ENCODE measurements around the gene NPR1.

Gene NPR1

DNA sequence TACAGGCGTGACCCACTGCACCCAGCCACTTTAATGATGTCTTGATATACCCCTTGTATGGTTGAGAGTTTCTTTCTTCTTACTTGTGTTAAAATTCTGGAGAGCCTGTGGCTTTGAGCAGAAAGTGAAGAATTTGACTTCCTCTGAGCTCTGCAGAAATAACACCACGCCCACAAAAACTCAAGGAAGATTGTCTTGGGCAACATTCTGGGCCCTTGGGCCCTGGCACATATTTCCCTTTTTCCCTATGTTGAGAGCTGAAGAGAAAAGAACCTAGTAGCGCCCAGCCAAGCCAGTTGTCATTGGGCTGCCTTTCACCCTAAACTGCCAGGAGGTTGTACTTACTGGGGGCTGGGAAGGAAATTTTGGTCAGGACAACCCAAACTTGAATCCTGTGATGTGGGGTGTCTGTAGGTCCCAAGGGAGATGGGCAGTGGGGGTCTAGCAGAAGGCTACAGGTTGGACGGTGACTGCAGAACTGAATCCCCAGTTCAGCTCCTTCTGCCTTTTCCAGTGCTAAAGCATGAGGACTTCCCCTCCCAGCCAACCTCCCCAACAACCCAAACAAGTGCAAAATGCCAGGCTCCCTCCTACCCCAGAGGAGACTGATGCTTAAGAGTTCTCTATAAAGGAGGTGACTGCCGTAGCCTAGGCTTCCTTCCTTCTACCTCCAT is 31.7 kb upstream of the NPR1 start:
- H3K36me3 Mint-ChIP-seq (ENCODE audit: low read depth) = peaks cover 53% of the 10 kb centered on the region
- no peaks in the 10 kb centered on the region for H3K9me3 Mint-ChIP-seq
- no peak for DNase-seq
- H3K27ac Mint-ChIP-seq = peak overlapping the region; percentile 35
- H3K4me3 Mint-ChIP-seq = no peak overlapping the region
- no peaks in the 10 kb centered on the region for H3K27me3 Mint-ChIP-seq (ENCODE audit: low read depth, poor library complexity)
- H3K4me1 Mint-ChIP-seq = peaks cover 23% of the 10 kb centered on the region
- TF ChIP-seq CTCF (IDR thresholded peaks at IDR 0.05) = no peak

- TF ChIP-seq CTCF (IDR thresholded peaks at IDR 0.05) = no peak
- peaks cover 23% of the 10 kb centered on the region for H3K4me1 Mint-ChIP-seq
- H3K27ac Mint-ChIP-seq = peak overlapping the region; percentile 35
- no peak overlapping the region for H3K4me3 Mint-ChIP-seq
- no peak for DNase-seq
- no peaks in the 10 kb centered on the region for H3K9me3 Mint-ChIP-seq
- H3K36me3 Mint-ChIP-seq (ENCODE audit: low read depth) = peaks cover 48% of the 10 kb centered on the region
- H3K27me3 Mint-ChIP-seq (ENCODE audit: low read depth, poor library complexity) = no peaks in the 10 kb centered on the region
These were observed 31.2 kb upstream of the NPR1 start for GRCh38 chr1:153647346-153647714.

DNA sequence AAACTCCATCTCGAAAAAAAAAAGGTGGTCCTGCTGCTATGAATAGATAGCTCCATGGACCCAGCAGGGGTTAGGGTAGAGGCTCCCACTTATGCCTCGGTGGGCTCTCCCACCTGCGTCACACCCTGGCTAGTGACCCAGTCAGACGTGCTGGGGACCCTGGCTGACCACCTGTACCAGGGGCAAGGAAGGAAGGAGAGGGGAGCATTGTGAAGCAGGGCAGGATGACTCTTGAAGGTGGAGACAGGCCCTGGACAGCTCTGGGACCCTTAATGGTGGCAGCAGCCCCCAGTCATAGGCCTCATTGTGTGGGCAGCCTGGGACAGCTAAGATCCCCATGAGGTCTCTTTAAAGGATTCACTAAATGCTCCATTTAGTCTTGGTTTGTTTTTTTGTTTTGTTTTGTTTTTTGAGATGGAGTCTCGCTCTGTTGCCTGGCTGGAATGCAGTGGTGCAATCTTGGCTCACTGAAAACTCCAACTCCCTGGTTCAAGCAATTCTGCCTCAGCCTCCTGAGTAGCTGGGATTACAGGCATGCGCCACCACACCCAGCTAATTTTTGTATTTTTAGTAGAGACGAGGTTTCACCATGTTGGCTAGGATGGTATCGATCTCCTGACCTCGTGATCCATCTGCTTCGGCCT is 30.4 kb upstream of the NPR1 start:
- no peak for DNase-seq
- Mint-ChIP-seq H3K27me3 (ENCODE audit: low read depth, poor library complexity) (no peaks in the 10 kb centered on the region), H3K9me3 (no peaks in the 10 kb centered on the region), H3K27ac (peak overlapping the region; percentile 35), H3K4me1 (peaks cover 19% of the 10 kb centered on the region), H3K4me3 (no peak overlapping the region), H3K36me3 (ENCODE audit: low read depth) (peaks cover 41% of the 10 kb centered on the region)
- no peak for TF ChIP-seq CTCF (IDR thresholded peaks at IDR 0.05)

- TF ChIP-seq CTCF (IDR thresholded peaks at IDR 0.05) = no peak
- DNase-seq = no peak
- H3K36me3 Mint-ChIP-seq (ENCODE audit: low read depth) = peaks cover 29% of the 10 kb centered on the region
- H3K9me3 Mint-ChIP-seq = no peaks in the 10 kb centered on the region
- peaks cover 9% of the 10 kb centered on the region for H3K4me1 Mint-ChIP-seq
- no peak overlapping the region for H3K4me3 Mint-ChIP-seq
- H3K27me3 Mint-ChIP-seq (ENCODE audit: low read depth, poor library complexity) = no peaks in the 10 kb centered on the region
- H3K27ac Mint-ChIP-seq = peak overlapping the region; percentile 57
These were observed 29.2 kb upstream of the NPR1 start for GRCh38 chr1:153649137-153649862.

- H3K4me1 Mint-ChIP-seq = peaks cover 9% of the 10 kb centered on the region
- DNase-seq = no peak
- no peak for TF ChIP-seq CTCF (IDR thresholded peaks at IDR 0.05)
- peaks cover 24% of the 10 kb centered on the region for H3K36me3 Mint-ChIP-seq (ENCODE audit: low read depth)
- H3K27me3 Mint-ChIP-seq (ENCODE audit: low read depth, poor library complexity) = no peaks in the 10 kb centered on the region
- no peak overlapping the region for H3K4me3 Mint-ChIP-seq
- peak overlapping the region; percentile 57 for H3K27ac Mint-ChIP-seq
- no peaks in the 10 kb centered on the region for H3K9me3 Mint-ChIP-seq
These were observed 28.6 kb upstream of the NPR1 start for GRCh38 chr1:153649863-153650235.

Data from nephron progenitor cell (in vitro differentiated cells).